NCI-H82 (cell line): ENCODE measurements around the gene CLSTN1.
"Not testable (repeated sequence)": the region's sequence is repeated elsewhere in the genome, so short reads cannot be mapped to it uniquely, and the experiment has no call there.

Experiments
- DNase-seq: peaks from one replicate; lab custom pipeline; 2025; lab: John Stamatoyannopoulos, UW

CLSTN1 gene

GRCh38 chr1:9714257-9714718, 109.5 kb downstream of the CLSTN1 start:
- DNase-seq, result no peak

- not testable (repeated sequence) for DNase-seq
Measured at GRCh38 chr1:9712767-9713166, 111.0 kb downstream of the CLSTN1 start.

GRCh38 chr1:9711466-9712020, 112.2 kb downstream of the CLSTN1 start:
- DNase-seq, result no peak

GRCh38 chr1:9710037-9710436, 113.7 kb downstream of the CLSTN1 start:
- no peak for DNase-seq

- no peak for DNase-seq
Measured at GRCh38 chr1:9706178-9706577, 117.6 kb downstream of the CLSTN1 start.

GRCh38 chr1:9705337-9706093, 118.2 kb downstream of the CLSTN1 start:
- DNase-seq, result no peak

GRCh38 chr1:9703681-9704080, 120.1 kb downstream of the CLSTN1 start:
- DNase-seq, result no peak

- DNase-seq, result peak; percentile 39
Measured at GRCh38 chr1:9703165-9703509, 120.6 kb downstream of the CLSTN1 start.

- DNase-seq, result no peak
Measured at GRCh38 chr1:9701665-9702064, 122.1 kb downstream of the CLSTN1 start.

- DNase-seq, result no peak
Measured at GRCh38 chr1:9700340-9700739, 123.4 kb downstream of the CLSTN1 start.

- DNase-seq, result no peak
Measured at GRCh38 chr1:9699361-9699760, 124.4 kb downstream of the CLSTN1 start.

- DNase-seq, result no peak
Measured at GRCh38 chr1:9696793-9697192, 127.0 kb downstream of the CLSTN1 start.

GRCh38 chr1:9691691-9692090, 132.1 kb downstream of the CLSTN1 start:
- no peak for DNase-seq

- no peak for DNase-seq
Measured at GRCh38 chr1:9691108-9691445, 132.7 kb downstream of the CLSTN1 start.

- no peak for DNase-seq
Measured at GRCh38 chr1:9690440-9691107, 133.2 kb downstream of the CLSTN1 start.

GRCh38 chr1:9689971-9690381, 133.8 kb downstream of the CLSTN1 start:
- DNase-seq, result peak; percentile 38

GRCh38 chr1:9689011-9689706, 134.6 kb downstream of the CLSTN1 start:
- peak; percentile 88 for DNase-seq

- no peak for DNase-seq
Measured at GRCh38 chr1:9688599-9688998, 135.2 kb downstream of the CLSTN1 start.

- peak; percentile 43 for DNase-seq
Measured at GRCh38 chr1:9687874-9688582, 135.7 kb downstream of the CLSTN1 start.

GRCh38 chr1:9687120-9687873, 136.5 kb downstream of the CLSTN1 start:
- DNase-seq, result peak; percentile 92

GRCh38 chr1:9684801-9685200, 139.0 kb downstream of the CLSTN1 start:
- DNase-seq, result no peak
